Measurements from ENCODE around the gene LPAR2. TPM values are rescaled to one million over a fixed set of nuclear protein-coding genes. Genes with fewer than 3 reads are reported as not detected.

Gene LPAR2
- total RNA-seq, 1 experiment from 2014 or later = 26.6 TPM

- Histone ChIP-seq H3K9ac (ENCODE audit: low read length) (no peak overlapping the region), H3F3A (ENCODE audit: low read length, unreplicated experiment) (no peaks in the 10 kb centered on the region), H3K4me2 (ENCODE audit: low read length) (no peak overlapping the region), H2AFZ (ENCODE audit: low read length) (no peak overlapping the region), H3K9me3 (ENCODE audit: low read length) (no peaks in the 10 kb centered on the region), H3K36me3 (ENCODE audit: low read depth, low read length) (peaks cover 75% of the 10 kb centered on the region), H3K79me2 (ENCODE audit: low read length) (peaks cover 19% of the 10 kb centered on the region), H4K20me1 (ENCODE audit: low read length) (0 out of 2 replicates have a peak, but pooled peaks cover 7% of the 10 kb centered on the region), H3K4me1 (ENCODE audit: insufficient read depth, low read length) (no peaks in the 10 kb centered on the region), H3K9me2 (replicated peaks; ENCODE audit: low read length) (no peaks in the 10 kb centered on the region), H3K27me3 (ENCODE audit: low read length) (no peaks in the 10 kb centered on the region), H3K4me3 (ENCODE audit: low read length) (no peak overlapping the region), H3K27ac (ENCODE audit: low read length) (no peak overlapping the region)
- no peak for DNase-seq
- TF ChIP-seq CTCF (conservative IDR thresholded peaks at IDR 0.05; ENCODE audit: low read depth, low read length) (no peak), EZH2 (IDR thresholded peaks at IDR 0.05; ENCODE audit: low read length, unreplicated experiment) (no peak), EZH2phosphoT487 (IDR thresholded peaks at IDR 0.05; ENCODE audit: borderline replicate concordance, low read length) (no peak)
- intact Hi-C loops (cut with micrococcal nuclease) = no loop called here
- ChIA-PET POLR2A (ENCODE audit: unreplicated experiment) (no interaction called here), CTCF (no interaction called here)
- BruUV-seq (replicated peaks) = no TSS peak
- ATAC-seq = no peak
Measured at GRCh38 chr19:19656451-19657396, 28.7 kb upstream of the LPAR2 start.

- Histone ChIP-seq H3K4me3 (ENCODE audit: low read length) (no peak overlapping the region), H3K9me2 (replicated peaks; ENCODE audit: low read length) (no peaks in the 10 kb centered on the region), H3K79me2 (ENCODE audit: low read length) (peaks cover 10% of the 10 kb centered on the region), H3K9me3 (ENCODE audit: low read length) (no peaks in the 10 kb centered on the region), H3K27ac (ENCODE audit: low read length) (no peak overlapping the region), H3K27me3 (ENCODE audit: low read length) (no peaks in the 10 kb centered on the region), H3K4me1 (ENCODE audit: insufficient read depth, low read length) (no peaks in the 10 kb centered on the region), H3K36me3 (ENCODE audit: low read depth, low read length) (peaks cover 83% of the 10 kb centered on the region), H4K20me1 (ENCODE audit: low read length) (no peaks in the 10 kb centered on the region), H3F3A (ENCODE audit: low read length, unreplicated experiment) (no peaks in the 10 kb centered on the region), H2AFZ (ENCODE audit: low read length) (no peak overlapping the region), H3K4me2 (ENCODE audit: low read length) (no peak overlapping the region), H3K9ac (ENCODE audit: low read length) (no peak overlapping the region)
- DNase-seq (no peak), ATAC-seq (no peak)
- intact Hi-C loops (cut with micrococcal nuclease) = no loop called here
- no TSS peak for BruUV-seq (replicated peaks)
- TF ChIP-seq EZH2 (IDR thresholded peaks at IDR 0.05; ENCODE audit: low read length, unreplicated experiment) (no peak), EZH2phosphoT487 (IDR thresholded peaks at IDR 0.05; ENCODE audit: borderline replicate concordance, low read length) (no peak), CTCF (conservative IDR thresholded peaks at IDR 0.05; ENCODE audit: low read depth, low read length) (no peak)
- CTCF ChIA-PET = no interaction called here
- POLR2A ChIA-PET (ENCODE audit: unreplicated experiment) = no interaction called here
Measured at GRCh38 chr19:19655641-19656343, 27.8 kb upstream of the LPAR2 start.

All from PC-3 (cell line).